ENCODE data around the gene SATL1. TPM values are rescaled to one million over a fixed set of nuclear protein-coding genes. Genes with fewer than 3 reads are reported as not detected.
A peak's percentile ranks its signal among the peaks of the same experiment; 100 is the strongest.

The SATL1 gene
- total RNA-seq, 1 donor from 2014 or later = not detected

GRCh38 chrX:85223359-85223758, 20.2 kb downstream of the SATL1 start:
- Mint-ChIP-seq H3K27ac (ENCODE audit: unreplicated experiment) (no peak overlapping the region), H3K36me3 (ENCODE audit: low read depth) (no peaks in the 10 kb centered on the region)

GRCh38 chrX:85221361-85221760, 22.2 kb downstream of the SATL1 start:
- peaks cover 4% of the 10 kb centered on the region for H3K9me3 Mint-ChIP-seq (ENCODE audit: low read depth)
- no peaks in the 10 kb centered on the region for H3K27me3 Mint-ChIP-seq (ENCODE audit: low read depth)
- no peak for DNase-seq (ENCODE audit: low spot score)
- H3K27ac Mint-ChIP-seq (ENCODE audit: unreplicated experiment) = no peak overlapping the region
- no peak overlapping the region for H3K4me3 Mint-ChIP-seq (ENCODE audit: unreplicated experiment)
- H3K36me3 Mint-ChIP-seq (ENCODE audit: low read depth) = no peaks in the 10 kb centered on the region
- TF ChIP-seq CTCF (IDR thresholded peaks at IDR 0.05) = no peak
- no peaks in the 10 kb centered on the region for H3K4me1 Mint-ChIP-seq (ENCODE audit: low read depth)

More at GRCh38 chrX:85223359-85223758, 20.2 kb downstream of the SATL1 start:
- Mint-ChIP-seq H3K27me3 (ENCODE audit: low read depth) (no peaks in the 10 kb centered on the region), H3K9me3 (ENCODE audit: low read depth) (peaks cover 4% of the 10 kb centered on the region), H3K4me1 (ENCODE audit: low read depth) (no peaks in the 10 kb centered on the region), H3K4me3 (ENCODE audit: unreplicated experiment) (no peak overlapping the region)
- no peak for TF ChIP-seq CTCF (IDR thresholded peaks at IDR 0.05)
- DNase-seq (ENCODE audit: low spot score) = no peak

- Mint-ChIP-seq H3K27ac (ENCODE audit: unreplicated experiment) (no peak overlapping the region), H3K4me3 (ENCODE audit: unreplicated experiment) (no peak overlapping the region), H3K27me3 (ENCODE audit: low read depth) (no peaks in the 10 kb centered on the region), H3K36me3 (ENCODE audit: low read depth) (no peaks in the 10 kb centered on the region), H3K9me3 (ENCODE audit: low read depth) (peaks cover 10% of the 10 kb centered on the region), H3K4me1 (ENCODE audit: low read depth) (no peaks in the 10 kb centered on the region)
- no peak for TF ChIP-seq CTCF (IDR thresholded peaks at IDR 0.05)
- no peak for DNase-seq (ENCODE audit: low spot score)
These were observed 27.6 kb downstream of the SATL1 start for GRCh38 chrX:85215946-85216345.

- DNase-seq (ENCODE audit: low spot score) = no peak
- Mint-ChIP-seq H3K9me3 (ENCODE audit: low read depth) (peaks cover 10% of the 10 kb centered on the region), H3K4me3 (ENCODE audit: unreplicated experiment) (no peak overlapping the region)
These were observed 29.6 kb downstream of the SATL1 start for GRCh38 chrX:85213792-85214530.

GRCh38 chrX:85203461-85203970, 40.1 kb downstream of the SATL1 start:
- Mint-ChIP-seq H3K27me3 (ENCODE audit: low read depth) (no peaks in the 10 kb centered on the region), H3K4me1 (ENCODE audit: low read depth) (no peaks in the 10 kb centered on the region), H3K27ac (ENCODE audit: unreplicated experiment) (no peak overlapping the region), H3K36me3 (ENCODE audit: low read depth) (no peaks in the 10 kb centered on the region), H3K4me3 (ENCODE audit: unreplicated experiment) (no peak overlapping the region), H3K9me3 (ENCODE audit: low read depth) (peaks cover 3% of the 10 kb centered on the region)
- DNase-seq (ENCODE audit: low spot score) = peak; percentile 55
- no peak for TF ChIP-seq CTCF (IDR thresholded peaks at IDR 0.05)

More at GRCh38 chrX:85213792-85214530, 29.6 kb downstream of the SATL1 start:
- Mint-ChIP-seq H3K27me3 (ENCODE audit: low read depth) (no peaks in the 10 kb centered on the region), H3K27ac (ENCODE audit: unreplicated experiment) (no peak overlapping the region), H3K4me1 (ENCODE audit: low read depth) (no peaks in the 10 kb centered on the region), H3K36me3 (ENCODE audit: low read depth) (no peaks in the 10 kb centered on the region)
- no peak for TF ChIP-seq CTCF (IDR thresholded peaks at IDR 0.05)

Measured in chondrocyte (in vitro differentiated cells).